GM10847 (cell line): ENCODE data around the gene EGFL7.

Experiments used
- POLR2A ChIP-seq: IDR thresholded peaks from 2 replicates; pipeline ENCODE4 v1.6.1; 2011; ENCODE audit not compliant: insufficient read length; ENCODE audit errors: extremely low read depth

Gene EGFL7

DNA sequence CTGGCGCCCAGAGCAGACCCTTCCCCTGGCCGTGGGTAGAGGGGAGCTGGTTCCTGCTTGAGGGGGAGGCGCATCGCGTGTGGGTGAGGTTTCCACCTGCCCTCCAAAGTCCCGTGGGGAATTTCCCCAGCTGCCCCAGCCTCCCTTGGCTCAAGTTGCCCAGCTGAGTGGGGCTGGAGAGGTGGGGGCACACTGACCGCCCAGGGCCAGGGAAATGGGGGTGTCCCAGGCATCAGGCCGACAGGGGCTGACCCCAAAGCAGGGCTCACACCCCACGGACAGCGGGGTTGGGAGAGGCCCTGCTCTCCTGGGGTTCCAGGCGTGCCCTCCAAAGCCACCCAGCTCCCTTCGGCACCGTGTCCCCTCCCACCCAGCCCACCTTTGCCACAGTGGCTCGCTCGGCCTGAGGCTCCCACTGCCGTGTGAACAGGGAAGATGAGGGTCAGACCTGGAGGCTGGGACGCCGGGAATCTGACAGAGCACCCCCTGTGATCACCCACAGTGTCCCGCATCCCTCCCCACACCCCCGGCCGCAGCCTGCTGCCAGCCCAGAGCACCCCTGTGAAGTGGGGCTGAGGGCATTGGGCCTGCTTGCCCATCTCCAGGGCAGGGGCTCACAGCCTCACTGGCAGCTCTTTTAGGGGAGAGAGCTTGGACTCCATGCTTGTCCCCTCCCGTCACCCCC is 933 bp upstream of the EGFL7 start:
- no peak for TF ChIP-seq POLR2A

DNA sequence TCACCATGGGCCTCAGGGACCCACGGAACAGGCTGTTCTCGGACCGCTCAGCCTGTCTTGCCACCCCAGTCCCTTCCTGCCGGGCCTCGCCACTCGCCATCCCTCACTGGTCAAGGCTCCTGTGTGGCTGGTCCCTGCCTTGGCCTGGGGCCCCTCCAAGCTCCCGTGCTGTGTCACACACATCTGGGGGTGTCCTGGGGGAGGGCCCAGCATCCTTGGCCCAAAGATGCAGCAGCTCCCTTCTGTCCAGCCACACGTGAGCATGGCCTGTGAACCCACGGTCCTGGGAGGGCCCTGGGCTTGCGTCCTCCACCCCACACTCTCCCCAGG is 425 bp upstream of the EGFL7 start:
- TF ChIP-seq POLR2A: no peak

DNA sequence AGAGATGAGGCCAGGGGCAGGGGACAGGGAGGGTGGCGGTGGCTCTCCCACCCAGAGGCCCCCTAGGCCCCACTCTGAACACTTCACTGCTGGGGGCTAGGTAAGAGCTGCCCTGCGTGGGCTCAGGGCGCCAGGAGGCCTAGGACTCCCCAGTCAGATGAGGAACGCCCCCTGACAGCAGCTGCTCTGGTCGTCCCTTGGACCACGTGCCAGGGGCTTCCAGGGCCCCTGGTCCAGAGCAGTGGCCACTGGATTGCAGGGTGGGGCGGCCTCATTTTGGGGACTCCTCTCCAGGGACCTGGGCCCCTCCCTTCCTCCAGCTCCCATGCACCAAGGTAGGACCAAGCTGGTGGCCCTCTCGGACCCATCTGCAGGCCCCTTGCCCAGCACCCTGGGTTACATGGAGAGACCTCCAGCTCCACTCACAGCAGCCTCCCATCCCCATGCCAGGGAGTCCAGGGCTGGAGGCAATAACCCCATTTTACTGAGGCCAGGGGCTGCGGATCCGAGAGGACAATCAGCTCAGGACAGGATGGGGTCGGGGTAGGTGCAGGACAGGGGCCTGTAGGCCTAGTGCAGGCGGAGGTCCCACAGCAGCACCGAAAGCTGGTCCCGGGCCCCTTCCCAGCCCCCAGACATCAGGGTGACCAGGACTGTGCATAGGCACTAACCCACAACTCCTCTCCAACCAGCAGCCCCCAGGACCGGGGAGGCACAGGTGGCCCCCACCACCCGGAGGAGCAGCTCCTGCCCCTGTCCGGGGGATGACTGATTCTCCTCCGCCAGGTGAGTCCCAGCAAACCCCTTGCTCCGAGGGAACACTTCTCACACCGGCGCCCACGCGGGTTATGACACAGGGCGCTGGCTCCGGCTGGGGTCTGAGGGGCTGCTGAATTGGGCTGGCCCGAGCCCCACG is 1.5 kb downstream of the EGFL7 start:
- no peak for TF ChIP-seq POLR2A

DNA sequence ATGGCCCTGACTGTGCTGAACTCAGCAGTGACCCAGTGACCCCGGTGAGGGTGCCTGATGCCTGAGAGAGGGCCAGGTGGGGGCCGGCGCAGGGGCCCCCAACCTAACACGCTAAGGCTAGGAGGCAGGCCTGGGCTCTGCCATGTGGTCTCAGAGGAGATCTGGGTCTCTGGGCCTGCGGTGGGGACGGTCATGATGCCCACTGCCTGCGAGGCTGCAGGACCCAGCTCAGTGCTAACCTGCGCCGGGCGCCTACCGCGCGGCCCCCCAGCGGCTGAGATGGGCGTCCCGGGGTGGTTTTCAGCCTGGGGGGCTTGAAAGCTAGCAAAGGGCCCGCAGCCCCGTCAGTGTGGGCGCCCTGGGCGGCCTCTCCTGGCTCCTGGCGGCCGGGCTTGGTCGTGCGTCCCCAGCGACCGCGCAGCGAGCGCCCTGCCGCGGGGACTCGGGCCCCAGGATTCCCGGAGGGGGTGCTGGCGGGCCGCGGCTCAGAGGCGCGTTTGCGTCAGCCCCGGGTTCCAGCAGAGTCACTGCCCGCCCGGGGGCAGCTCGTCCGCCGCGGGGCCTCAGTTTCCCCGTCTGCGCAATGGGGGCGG is 2.5 kb downstream of the EGFL7 start:
- TF ChIP-seq POLR2A: no peak

DNA sequence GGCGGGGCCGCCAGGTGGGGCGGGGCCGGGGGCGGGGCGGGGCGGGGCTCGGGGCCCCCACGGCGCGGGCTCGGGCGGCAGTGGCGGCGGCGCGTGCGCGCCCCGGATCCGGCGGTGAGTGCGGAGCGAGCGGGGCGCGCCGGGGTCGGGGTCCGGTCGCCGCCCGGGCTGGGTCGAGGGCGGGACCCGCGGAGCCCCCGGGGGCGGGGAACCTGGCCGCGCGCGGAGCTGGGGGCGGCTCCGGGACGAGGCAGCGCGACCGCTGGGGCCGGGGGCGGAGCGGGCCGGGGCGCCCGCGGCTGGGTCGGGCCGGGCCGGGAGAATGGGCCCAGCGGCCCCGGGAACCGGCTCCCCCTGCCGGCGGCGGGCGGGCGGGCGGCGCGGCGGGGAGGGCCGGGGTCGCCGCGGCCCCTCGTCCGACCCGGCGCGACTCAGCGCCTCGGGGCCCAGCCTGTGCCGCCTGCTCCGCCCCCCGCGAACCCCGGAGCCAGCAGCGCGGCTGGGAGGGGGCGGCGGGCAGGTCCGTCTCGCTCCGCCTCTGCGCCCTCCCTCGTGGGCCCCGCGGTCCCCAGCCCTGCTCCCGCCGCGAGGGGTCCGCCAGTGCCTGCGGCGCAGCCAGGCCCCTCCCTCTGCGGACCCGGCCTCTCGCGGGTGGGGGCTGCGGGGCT is 3.1 kb downstream of the EGFL7 start:
- TF ChIP-seq POLR2A: no peak

DNA sequence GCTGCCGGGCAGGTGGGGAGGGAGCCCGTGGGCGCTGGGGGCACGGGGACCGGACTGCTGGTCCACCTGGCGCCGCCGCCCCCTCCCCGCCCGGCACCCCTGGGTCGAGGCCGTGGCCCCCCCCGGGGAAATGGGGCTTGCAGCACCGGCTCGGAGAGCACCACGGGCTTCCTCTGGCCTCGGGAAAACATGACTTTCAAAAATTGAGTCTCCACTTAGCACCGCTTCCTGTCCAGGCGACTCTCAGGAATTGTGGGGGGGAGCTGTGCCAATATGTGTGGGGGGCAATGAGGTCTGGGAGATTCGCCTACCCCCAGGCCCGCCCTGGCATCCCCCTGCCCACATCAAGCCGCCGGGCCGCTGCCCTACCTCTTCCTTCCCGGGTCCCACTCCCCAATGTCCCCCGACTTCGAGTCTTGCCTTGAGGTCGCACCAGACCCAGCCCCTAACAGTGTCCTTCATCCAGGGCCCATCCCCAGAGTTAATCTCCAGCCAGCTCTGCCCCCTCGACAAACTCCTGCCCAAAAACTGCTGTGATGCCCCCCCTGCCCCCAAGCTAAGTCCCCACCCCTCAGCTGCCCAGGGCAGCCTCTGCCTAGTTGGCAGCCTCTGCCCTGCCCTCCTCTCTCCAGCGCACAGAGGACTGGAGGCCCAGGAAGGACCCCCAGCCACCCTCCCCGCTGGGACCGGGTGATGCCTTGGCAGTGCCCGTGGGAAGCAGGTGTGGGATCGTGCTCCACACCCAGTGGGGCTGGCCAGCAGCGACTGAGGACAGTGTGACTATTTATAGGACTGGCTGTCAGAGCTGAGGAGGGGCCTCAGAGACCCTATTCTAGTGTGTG is 3.9 kb downstream of the EGFL7 start:
- TF ChIP-seq POLR2A: no peak

DNA sequence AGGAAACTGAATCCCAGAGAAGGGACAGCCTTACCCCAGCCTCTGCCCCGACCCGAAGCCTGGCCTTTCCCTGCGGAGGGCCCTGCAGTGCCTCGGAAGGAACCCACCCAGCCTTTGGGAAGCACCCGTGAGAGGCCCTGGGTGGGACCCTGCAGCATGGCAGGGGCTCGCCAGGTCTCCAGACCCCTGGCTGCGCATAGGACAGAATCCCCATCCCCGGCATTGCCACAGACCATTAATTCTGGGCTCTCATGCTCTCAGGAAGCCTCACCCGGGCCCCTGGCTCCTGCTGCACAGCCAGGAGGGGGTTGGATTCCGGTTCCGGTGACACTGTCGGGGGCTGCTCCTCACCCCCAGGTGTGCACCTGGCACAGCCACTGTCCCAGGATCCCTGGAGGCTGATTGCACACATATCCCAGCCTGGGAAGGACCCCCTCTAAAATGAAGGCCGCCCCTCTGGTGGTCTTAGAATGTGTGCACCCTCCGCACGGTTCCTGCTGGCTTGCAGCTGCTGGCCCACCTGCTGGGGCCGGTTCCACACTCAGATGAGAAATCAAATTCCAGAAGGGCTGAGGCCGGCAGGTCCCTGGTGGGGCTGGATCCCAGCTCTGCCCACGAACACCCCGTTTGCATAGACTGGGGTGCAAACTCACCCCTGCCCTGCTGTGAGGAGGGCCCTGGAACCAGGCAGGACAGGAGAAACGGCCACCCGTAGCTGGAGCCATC is 4.7 kb downstream of the EGFL7 start:
- no peak for TF ChIP-seq POLR2A

DNA sequence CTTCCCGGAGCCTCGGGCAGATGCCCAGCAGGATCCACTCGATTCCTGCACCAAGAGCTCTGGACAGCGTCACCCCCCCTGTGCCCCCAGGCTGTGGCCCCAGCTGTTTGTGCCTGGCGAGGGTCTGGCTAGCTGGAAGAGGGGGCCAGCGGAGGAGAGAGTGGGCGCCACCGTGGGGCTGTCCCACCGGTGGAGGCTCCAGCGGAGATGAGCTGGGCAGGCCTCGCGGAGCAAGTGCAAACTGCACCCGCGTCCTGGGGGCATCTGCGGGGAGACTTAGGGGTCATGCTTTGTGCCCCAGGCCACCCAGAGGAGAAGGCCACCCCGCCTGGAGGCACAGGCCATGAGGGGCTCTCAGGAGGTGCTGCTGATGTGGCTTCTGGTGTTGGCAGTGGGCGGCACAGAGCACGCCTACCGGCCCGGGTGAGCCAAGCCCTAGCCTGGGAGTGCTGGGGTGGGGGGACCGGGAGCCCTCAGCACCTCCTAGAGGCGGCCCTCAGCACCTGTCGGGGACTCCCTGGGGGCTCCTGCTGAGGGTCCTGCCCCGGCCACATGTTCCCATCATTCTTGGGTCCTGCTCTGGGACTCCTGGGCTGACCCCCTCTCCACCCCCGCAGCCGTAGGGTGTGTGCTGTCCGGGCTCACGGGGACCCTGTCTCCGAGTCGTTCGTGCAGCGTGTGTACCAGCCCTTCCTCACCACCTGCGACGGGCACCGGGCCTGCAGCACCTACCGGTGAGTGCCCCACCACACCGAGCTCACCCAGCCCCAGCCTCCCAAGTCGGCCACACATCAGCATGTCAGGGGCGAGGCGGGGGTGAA is 5.4 kb downstream of the EGFL7 start:
- no peak for TF ChIP-seq POLR2A

DNA sequence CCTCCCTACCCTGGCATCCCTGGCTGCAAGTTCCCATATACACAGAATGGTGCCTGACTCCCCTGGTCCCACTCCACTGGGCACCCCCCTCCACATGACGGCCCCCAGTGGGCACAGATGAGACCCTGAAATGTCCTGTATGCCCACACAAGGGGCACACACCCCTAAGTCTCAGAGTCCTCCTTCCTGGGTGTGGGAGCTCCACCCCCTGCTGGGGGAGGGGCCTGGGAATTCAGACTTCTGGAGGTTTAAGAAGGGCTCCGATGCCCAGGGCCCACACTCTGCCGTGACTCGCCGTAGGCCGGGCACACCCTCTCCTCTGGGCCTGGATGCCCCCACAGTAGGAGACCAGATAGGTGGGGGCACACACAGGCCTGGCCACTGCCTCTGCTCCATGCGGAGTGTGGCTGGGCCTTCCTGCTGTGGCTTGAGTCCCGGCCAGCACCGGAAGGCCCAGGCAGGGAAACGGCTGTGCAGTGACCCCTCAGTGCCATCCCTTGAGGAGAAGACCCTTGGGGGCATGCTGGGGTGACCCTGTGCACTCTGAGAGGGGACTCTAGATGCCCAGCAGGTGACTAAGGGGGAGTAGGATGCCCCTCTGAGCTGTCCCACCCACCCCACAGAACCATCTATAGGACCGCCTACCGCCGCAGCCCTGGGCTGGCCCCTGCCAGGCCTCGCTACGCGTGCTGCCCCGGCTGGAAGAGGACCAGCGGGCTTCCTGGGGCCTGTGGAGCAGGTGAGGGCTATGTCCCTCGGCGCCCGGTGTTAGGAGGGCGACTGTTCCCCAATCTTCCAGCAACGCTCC is 6.5 kb downstream of the EGFL7 start:
- no peak for TF ChIP-seq POLR2A

DNA sequence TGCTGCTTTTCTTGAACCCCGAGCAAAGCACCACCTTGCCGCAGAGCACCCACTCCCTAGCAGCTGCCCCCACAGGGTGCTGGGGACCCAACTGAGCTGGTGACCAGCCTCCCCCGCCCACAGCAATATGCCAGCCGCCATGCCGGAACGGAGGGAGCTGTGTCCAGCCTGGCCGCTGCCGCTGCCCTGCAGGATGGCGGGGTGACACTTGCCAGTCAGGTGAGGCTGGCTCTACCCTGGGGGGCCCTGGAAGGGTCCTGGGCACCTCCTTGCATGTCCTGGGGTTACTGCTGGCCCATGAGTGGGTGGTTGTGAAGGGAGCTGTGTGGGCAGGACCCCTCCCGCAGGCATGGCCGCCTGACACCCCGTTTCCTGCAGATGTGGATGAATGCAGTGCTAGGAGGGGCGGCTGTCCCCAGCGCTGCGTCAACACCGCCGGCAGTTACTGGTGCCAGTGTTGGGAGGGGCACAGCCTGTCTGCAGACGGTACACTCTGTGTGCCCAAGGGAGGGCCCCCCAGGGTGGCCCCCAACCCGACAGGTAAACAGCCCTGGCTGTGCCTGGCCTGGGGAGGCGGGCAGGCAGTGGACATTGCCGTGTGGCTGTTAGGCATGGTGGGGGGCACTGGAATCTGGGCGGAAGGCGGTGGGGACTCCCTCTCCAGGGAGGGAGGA is 7.2 kb downstream of the EGFL7 start:
- no peak for TF ChIP-seq POLR2A

DNA sequence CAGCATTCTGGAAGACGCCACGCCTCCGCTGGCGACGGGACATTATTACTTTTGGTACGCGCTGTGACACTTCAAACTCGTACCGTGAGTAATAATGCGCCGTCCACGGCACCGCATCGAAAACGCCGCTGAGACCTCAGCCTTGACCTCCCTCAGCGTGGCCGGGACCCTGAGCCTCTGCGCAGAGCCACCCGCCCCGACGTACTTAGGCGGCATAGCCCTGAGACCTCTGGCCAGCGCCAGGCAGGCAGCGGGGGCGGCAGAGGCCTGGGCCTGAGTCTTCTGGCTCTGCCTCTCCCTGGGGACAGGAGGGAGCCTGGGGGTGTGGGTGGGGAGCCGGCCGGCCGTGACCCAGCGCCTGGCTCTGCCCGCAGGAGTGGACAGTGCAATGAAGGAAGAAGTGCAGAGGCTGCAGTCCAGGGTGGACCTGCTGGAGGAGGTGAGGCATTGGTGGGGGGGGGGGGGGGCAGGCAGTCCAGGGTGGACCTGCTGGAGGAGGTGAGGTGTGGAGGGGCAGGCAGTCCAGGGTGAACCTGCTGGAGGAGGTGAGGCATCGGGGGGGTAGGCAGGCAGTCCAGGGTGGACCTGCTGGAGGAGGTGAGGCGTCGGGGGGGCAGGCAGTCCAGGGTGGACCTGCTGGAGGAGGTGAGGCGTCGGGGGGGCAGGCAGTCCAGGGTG is 8.0 kb downstream of the EGFL7 start:
- TF ChIP-seq POLR2A: no peak

DNA sequence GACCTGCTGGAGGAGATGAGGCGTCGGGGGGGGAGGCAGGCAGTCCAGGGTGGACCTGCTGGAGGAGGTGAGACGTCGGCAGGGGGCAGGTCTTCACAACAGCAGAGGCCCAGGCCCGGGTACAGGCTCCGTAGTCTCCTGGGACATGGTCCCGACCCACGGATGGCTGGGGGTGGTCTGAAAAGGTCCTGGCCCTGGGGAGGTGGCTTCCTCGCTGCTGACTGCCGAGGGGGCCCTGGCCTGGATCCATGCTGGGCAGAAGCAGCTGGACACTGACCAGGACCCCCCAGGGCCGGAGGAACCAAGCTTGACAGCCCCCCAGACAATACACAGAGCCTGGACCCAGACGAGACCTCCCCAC is 8.5 kb downstream of the EGFL7 start:
- no peak for TF ChIP-seq POLR2A
